ENCODE measurements around the gene RNF141.

DNA sequence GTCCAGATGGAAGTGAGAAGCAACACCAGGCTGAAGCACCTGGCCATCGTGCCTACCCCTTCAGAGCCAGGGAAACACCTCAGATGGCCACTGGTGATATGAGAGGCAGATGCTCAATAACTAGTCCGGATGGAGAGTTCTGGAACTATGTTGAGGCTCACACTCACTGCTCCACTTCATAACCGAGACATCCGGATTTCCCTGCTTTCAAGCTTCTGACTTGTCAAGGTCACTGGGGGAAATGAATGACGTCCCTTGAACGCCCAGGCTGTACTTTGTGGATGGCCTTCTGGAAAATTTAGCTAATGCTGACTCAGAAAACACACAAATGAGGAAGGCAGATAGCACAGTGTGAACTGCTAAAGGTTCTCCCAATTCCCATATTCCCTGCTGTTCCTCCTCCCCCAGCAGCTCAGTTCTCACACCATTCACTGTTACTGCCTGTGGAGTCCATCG lies 27.5 kb upstream of the RNF141 start, which contains the start of gene LYVE1:
- TF ChIP-seq EZH2phosphoT487 (IDR thresholded peaks at IDR 0.05; ENCODE audit: insufficient read depth, low read depth) (no peak), EZH2 (IDR thresholded peaks at IDR 0.05; ENCODE audit: insufficient read depth, poor library complexity, severe bottlenecking) (no peak)

Measured in GM23248 (cell line).